ENCODE results near the gene ATP6V0A1.
A peak's percentile ranks its signal among the peaks of the same experiment; 100 is the strongest.

Gene ATP6V0A1

DNA sequence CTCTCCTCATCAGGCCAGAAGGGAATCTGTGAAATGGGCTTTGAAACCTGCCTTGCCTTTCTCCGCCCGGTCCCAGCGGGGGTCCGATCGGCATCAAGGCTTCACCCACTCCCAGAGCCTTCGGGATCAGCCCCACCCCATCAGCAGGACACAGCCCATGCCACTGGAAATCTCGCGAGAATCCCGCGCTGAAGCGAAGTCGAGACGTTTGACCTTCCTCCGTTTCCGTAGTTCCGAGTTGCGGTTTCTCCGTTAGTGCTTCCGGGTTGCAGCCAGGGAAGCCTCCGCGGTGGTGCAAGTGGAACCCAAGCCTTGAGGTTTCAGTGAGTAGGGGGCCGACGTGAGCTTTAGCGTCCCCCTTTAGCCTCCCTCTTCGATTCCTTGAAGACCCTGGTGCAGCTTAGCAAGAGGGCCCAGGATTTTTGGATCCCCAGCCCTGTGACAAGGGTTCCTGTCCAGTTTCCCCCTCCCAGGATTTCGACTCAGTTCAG is 103.3 kb downstream of the ATP6V0A1 start, which contains the start of gene COASY:
Gene COASY, plus strand, starts transcription at position 252 of the 491 bp plus-strand sequence. CDS start 475 bp downstream, outside the sequence.
- no peak for TF ChIP-seq ZC3H10 (CRISPR knock-in tag; IDR thresholded peaks at IDR 0.05)
- TF ChIP-seq ESRRG (CRISPR knock-in tag; IDR thresholded peaks at IDR 0.05) = no peak
- no peak for TF ChIP-seq ISL1 (CRISPR knock-in tag; IDR thresholded peaks at IDR 0.05)
- no peak for TF ChIP-seq TOX (CRISPR knock-in tag; IDR thresholded peaks at IDR 0.05; ENCODE audit: borderline replicate concordance)
- no peak for TF ChIP-seq BACH2 (CRISPR knock-in tag; IDR thresholded peaks at IDR 0.05; ENCODE audit: borderline replicate concordance)
- TF ChIP-seq ARNTL (CRISPR knock-in tag; IDR thresholded peaks at IDR 0.05; ENCODE audit: borderline replicate concordance, low read depth) = no peak
- TF ChIP-seq, protein P1, sequence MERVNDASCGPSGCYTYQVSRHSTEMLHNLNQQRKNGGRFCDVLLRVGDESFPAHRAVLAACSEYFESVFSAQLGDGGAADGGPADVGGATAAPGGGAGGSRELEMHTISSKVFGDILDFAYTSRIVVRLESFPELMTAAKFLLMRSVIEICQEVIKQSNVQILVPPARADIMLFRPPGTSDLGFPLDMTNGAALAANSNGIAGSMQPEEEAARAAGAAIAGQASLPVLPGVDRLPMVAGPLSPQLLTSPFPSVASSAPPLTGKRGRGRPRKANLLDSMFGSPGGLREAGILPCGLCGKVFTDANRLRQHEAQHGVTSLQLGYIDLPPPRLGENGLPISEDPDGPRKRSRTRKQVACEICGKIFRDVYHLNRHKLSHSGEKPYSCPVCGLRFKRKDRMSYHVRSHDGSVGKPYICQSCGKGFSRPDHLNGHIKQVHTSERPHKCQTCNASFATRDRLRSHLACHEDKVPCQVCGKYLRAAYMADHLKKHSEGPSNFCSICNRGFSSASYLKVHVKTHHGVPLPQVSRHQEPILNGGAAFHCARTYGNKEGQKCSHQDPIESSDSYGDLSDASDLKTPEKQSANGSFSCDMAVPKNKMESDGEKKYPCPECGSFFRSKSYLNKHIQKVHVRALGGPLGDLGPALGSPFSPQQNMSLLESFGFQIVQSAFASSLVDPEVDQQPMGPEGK (CRISPR knock-in tag; IDR thresholded peaks at IDR 0.05; ENCODE audit: borderline replicate concordance) = no peak
- no peak for TF ChIP-seq PPARA (CRISPR knock-in tag; IDR thresholded peaks at IDR 0.05; ENCODE audit: borderline replicate concordance)
- TF ChIP-seq TCF4 (CRISPR knock-in tag; IDR thresholded peaks at IDR 0.05; ENCODE audit: borderline replicate concordance) = no peak
- TF ChIP-seq TSHZ2 (CRISPR knock-in tag; IDR thresholded peaks at IDR 0.05) = no peak
- no peak for TF ChIP-seq ZNF70 (CRISPR knock-in tag; IDR thresholded peaks at IDR 0.05)
- no peak for TF ChIP-seq ZNF565 (CRISPR knock-in tag; conservative IDR thresholded peaks at IDR 0.05; ENCODE audit: low read depth)
- no peak for TF ChIP-seq SNAI2 (CRISPR knock-in tag; IDR thresholded peaks at IDR 0.05)
- TF ChIP-seq ZFP3 (CRISPR knock-in tag; IDR thresholded peaks at IDR 0.05) = no peak
- no peak for TF ChIP-seq CREB5 (CRISPR knock-in tag; IDR thresholded peaks at IDR 0.05; ENCODE audit: low read depth)
- no peak for TF ChIP-seq ZNF8 (CRISPR knock-in tag; IDR thresholded peaks at IDR 0.05)
- TF ChIP-seq RARB (CRISPR knock-in tag; IDR thresholded peaks at IDR 0.05) = no peak
- ATAC-seq = peak; percentile 80

- no peak for TF ChIP-seq ARNTL (CRISPR knock-in tag; IDR thresholded peaks at IDR 0.05; ENCODE audit: borderline replicate concordance, low read depth)
- TF ChIP-seq, protein P2, sequence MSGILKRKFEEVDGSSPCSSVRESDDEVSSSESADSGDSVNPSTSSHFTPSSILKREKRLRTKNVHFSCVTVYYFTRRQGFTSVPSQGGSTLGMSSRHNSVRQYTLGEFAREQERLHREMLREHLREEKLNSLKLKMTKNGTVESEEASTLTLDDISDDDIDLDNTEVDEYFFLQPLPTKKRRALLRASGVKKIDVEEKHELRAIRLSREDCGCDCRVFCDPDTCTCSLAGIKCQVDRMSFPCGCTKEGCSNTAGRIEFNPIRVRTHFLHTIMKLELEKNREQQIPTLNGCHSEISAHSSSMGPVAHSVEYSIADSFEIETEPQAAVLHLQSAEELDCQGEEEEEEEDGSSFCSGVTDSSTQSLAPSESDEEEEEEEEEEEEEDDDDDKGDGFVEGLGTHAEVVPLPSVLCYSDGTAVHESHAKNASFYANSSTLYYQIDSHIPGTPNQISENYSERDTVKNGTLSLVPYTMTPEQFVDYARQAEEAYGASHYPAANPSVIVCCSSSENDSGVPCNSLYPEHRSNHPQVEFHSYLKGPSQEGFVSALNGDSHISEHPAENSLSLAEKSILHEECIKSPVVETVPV (CRISPR knock-in tag; IDR thresholded peaks at IDR 0.05) = no peak
- no peak for TF ChIP-seq ZC3H10 (CRISPR knock-in tag; IDR thresholded peaks at IDR 0.05)
- no peak for TF ChIP-seq ESRRG (CRISPR knock-in tag; IDR thresholded peaks at IDR 0.05)
- no peak for TF ChIP-seq SNAI2 (CRISPR knock-in tag; IDR thresholded peaks at IDR 0.05)
- TF ChIP-seq OSR1 (CRISPR knock-in tag; IDR thresholded peaks at IDR 0.05) = no peak
These were observed 103.9 kb downstream of the ATP6V0A1 start for GRCh38 chr17:42562388-42563142.

GRCh38 chr17:42563143-42563509 is 104.4 kb downstream of the ATP6V0A1 start:
- no peak for TF ChIP-seq ISL1 (CRISPR knock-in tag; IDR thresholded peaks at IDR 0.05)
- no peak for TF ChIP-seq POU6F1 (CRISPR knock-in tag; IDR thresholded peaks at IDR 0.05; ENCODE audit: borderline replicate concordance, low read depth)
- no peak for ATAC-seq

More at GRCh38 chr17:42562388-42563142, 103.9 kb downstream of the ATP6V0A1 start:
- peak; percentile 14 for ATAC-seq

All from SK-N-SH treated with all-trans-retinoic acid at 6 μM for 48 hours (cell line).